OCI-LY1 (cell line): ENCODE data around the gene NFAT5.

ENCODE experiments used
- CTCF ChIP-seq: fragments of 200-600 bp; sonication (generic), shearing (Covaris generic); IDR thresholded peaks from 2 replicates; pipeline ENCODE4 v1.5.1; 2017; ENCODE audit warnings: mild to moderate bottlenecking, antibody characterized with exemption, low read length, moderate library complexity, mixed read lengths
- EZH2 ChIP-seq: fragments of 200-600 bp; sonication (generic), shearing (Covaris generic); IDR thresholded peaks from 2 replicates; pipeline ENCODE4 v1.8.0; 2017; ENCODE audit warnings: borderline replicate concordance, mixed run types, mild to moderate bottlenecking, antibody characterized with exemption, low read length, moderate library complexity, mixed read lengths

GRCh38 chr16:69522732-69523404 is 42.9 kb upstream of the NFAT5 start:
- TF ChIP-seq CTCF: no peak
- TF ChIP-seq EZH2: no peak
